GM23248 (cell line): ENCODE measurements around the gene SLC29A1. TPM values are rescaled to one million over a fixed set of nuclear protein-coding genes. Genes with fewer than 3 reads are reported as not detected.

Experiments
- DNase-seq: peaks from one replicate; pipeline ENCODE4 v3.0.0-alpha.2; 2015
- H2AFZ ChIP-seq: fragments of 200-600 bp; sonication (generic); 2 replicates; pipeline ENCODE4 v1.6.1; 2016; ENCODE audit warnings: antibody characterized with exemption
- H3F3A ChIP-seq: fragments of 200-600 bp; sonication (generic); 2 replicates; pipeline ENCODE4 v1.6.1; 2016; ENCODE audit warnings: mild to moderate bottlenecking, antibody characterized with exemption, mixed run types; ENCODE audit not compliant: insufficient read depth
- H3K27ac ChIP-seq: fragments of 200-600 bp; sonication (generic); 2 replicates; pipeline ENCODE4 v1.5.1; 2016; ENCODE audit warnings: mild to moderate bottlenecking
- H3K27me3 ChIP-seq: fragments of 200-600 bp; sonication (generic); replicated peaks from 2 replicates; pipeline ENCODE4 v1.6.1; 2016; ENCODE audit warnings: mild to moderate bottlenecking; ENCODE audit not compliant: insufficient read depth
- H3K36me3 ChIP-seq: fragments of 200-600 bp; sonication (generic); 2 replicates; pipeline ENCODE4 v1.6.1; 2016; ENCODE audit warnings: low read depth, mild to moderate bottlenecking
- H3K4me1 ChIP-seq: fragments of 200-600 bp; sonication (generic); 2 replicates; pipeline ENCODE4 v1.6.1; 2016; ENCODE audit warnings: mild to moderate bottlenecking; ENCODE audit not compliant: insufficient read depth
- H3K4me2 ChIP-seq: fragments of 200-600 bp; sonication (generic); one replicate; pipeline ENCODE4 v1.6.1; 2016; ENCODE audit warnings: mild to moderate bottlenecking; ENCODE audit not compliant: unreplicated experiment
- H3K4me3 ChIP-seq: fragments of 200-600 bp; sonication (generic); 2 replicates; pipeline ENCODE4 v1.5.1; 2016; ENCODE audit warnings: mild to moderate bottlenecking
- H3K79me2 ChIP-seq: fragments of 200-600 bp; sonication (generic); 2 replicates; pipeline ENCODE4 v1.6.1; 2016; ENCODE audit warnings: mild to moderate bottlenecking; ENCODE audit not compliant: insufficient read depth
- H3K9ac ChIP-seq: fragments of 200-600 bp; sonication (generic); 2 replicates; pipeline ENCODE4 v1.6.1; 2016; ENCODE audit warnings: mild to moderate bottlenecking
- H3K9me2 ChIP-seq: fragments of 200-600 bp; sonication (generic); 2 replicates; pipeline ENCODE4 v1.6.1; 2016; ENCODE audit warnings: mixed run types, mild to moderate bottlenecking, moderate library complexity; ENCODE audit not compliant: insufficient read depth
- H3K9me3 ChIP-seq: fragments of 200-600 bp; sonication (generic); one replicate; pipeline ENCODE4 v1.6.1; 2017; ENCODE audit warnings: low read depth
- H4K20me1 ChIP-seq: fragments of 200-600 bp; sonication (generic); 2 replicates; pipeline ENCODE4 v1.6.0; 2016; ENCODE audit not compliant: insufficient read depth
- EZH2 ChIP-seq: fragments of 200-600 bp; sonication (generic); IDR thresholded peaks from 2 replicates; pipeline ENCODE4 v1.6.1; 2018; ENCODE audit warnings: antibody characterized with exemption, mild to moderate bottlenecking; ENCODE audit not compliant: insufficient read depth, poor library complexity, severe bottlenecking
- EZH2phosphoT487 ChIP-seq: fragments of 200-600 bp; sonication (generic); IDR thresholded peaks from 2 replicates; pipeline ENCODE4 v1.6.1; 2018; ENCODE audit warnings: antibody characterized with exemption, moderate library complexity, mild to moderate bottlenecking, low read depth; ENCODE audit not compliant: insufficient read depth
- WGBS, 2 experiments: methylation state at CpG; one replicate each; pipeline ENCODE4 v1.1.6; 2015 to 2017; ENCODE audit warnings: low lambda C conversion rate in 2 of 2, low coverage in 1 of 2; ENCODE audit errors: missing lambda C conversion rate in 2 of 2; 5-methylcytosine and 5-hydroxymethylcytosine counted together
- in situ Hi-C: fragments of 300-500 bp; cut with MboI; formaldehyde crosslinking; loops from 2 replicates; pipeline ENCODE4 v1.15.0; 2020
- polyA plus RNA-seq: library from polyadenylated mRNA; unstranded; fragments of >200 nt; fragmentation: Nextera tagmentation; extraction: Ambion mirVana; gene quantifications from 2 replicates; pipeline ENCODE4 v1.2.1, GENCODE V29; 2016
- total RNA-seq: library from RNA; depleted of rRNA; stranded (reverse); fragments of >200 nt; shearing (Covaris generic); gene quantifications from 2 replicates; pipeline ENCODE4 v1.2.3, GENCODE V29; 2014

Gene SLC29A1
- total and polyA plus RNA-seq, 2 experiments from 2014 or later, result 12.2 to 18.4 TPM

DNA sequence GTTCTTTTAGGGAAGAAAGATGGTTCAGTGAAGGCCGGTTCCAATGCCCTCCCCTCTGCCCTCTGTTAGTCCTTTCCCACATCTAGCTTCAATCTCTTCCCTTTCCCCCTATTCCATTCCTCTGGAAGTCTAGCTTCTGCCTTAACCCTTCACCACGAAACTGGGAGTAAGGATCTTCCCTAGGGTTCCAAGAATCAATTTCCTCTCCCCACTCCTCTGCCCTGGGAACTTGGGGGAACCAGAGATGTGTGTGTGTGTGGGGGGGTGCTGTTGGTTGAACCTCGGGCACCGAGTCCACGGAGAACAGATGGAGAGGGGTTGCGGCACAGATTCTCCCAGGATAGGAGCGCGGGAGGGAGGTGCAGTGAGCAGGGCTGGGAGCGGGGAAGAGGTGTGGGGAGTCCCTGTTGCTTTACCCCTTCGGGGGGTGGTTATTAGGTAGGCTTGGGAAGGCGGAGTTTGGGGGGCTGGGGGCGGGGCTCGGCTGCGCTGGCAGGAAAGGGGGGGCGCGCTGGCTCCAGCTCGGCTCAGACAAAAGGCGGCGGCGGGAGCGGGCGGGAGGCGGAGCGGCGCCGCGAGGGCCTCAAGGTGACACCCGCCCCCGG, 46.6 kb downstream of the SLC29A1 start, which contains the start of gene TMEM151B:
Gene TMEM151B, plus strand, starts transcription at position 530 of the 605 bp plus-strand sequence. CDS start 293 bp downstream, outside the sequence.
- Histone ChIP-seq H3K4me2 (no peak within 1 kb of the TSS), H3K79me2 (no peaks in the 10 kb centered on the region), H3K27me3 (peaks cover 38% of the 10 kb centered on the region), H2AFZ (no peak within 1 kb of the TSS), H3K9me2 (no peaks in the 10 kb centered on the region), H3K36me3 (no peaks in the 10 kb centered on the region), H3K9ac (no peak within 1 kb of the TSS), H3K4me3 (no peak within 1 kb of the TSS), H3K4me1 (no peaks in the 10 kb centered on the region), H4K20me1 (no peaks in the 10 kb centered on the region), H3K9me3 (no peaks in the 10 kb centered on the region), H3F3A (no peaks in the 10 kb centered on the region), H3K27ac (no peak within 1 kb of the TSS)
- in situ Hi-C loops, result loop anchor here (5.0 kb wide), 1 partner anchor 67 kb away; no protein-coding TSS in a partner anchor
- no peak for DNase-seq
- TF ChIP-seq EZH2 (peak; percentile 89), EZH2phosphoT487 (0 out of 2 replicates have a peak, but pooled peaks have one; percentile 43)
- 33 to 50% methylated on average over 11 to 21 of the region's 29 CpGs for WGBS, 2 experiments

DNA sequence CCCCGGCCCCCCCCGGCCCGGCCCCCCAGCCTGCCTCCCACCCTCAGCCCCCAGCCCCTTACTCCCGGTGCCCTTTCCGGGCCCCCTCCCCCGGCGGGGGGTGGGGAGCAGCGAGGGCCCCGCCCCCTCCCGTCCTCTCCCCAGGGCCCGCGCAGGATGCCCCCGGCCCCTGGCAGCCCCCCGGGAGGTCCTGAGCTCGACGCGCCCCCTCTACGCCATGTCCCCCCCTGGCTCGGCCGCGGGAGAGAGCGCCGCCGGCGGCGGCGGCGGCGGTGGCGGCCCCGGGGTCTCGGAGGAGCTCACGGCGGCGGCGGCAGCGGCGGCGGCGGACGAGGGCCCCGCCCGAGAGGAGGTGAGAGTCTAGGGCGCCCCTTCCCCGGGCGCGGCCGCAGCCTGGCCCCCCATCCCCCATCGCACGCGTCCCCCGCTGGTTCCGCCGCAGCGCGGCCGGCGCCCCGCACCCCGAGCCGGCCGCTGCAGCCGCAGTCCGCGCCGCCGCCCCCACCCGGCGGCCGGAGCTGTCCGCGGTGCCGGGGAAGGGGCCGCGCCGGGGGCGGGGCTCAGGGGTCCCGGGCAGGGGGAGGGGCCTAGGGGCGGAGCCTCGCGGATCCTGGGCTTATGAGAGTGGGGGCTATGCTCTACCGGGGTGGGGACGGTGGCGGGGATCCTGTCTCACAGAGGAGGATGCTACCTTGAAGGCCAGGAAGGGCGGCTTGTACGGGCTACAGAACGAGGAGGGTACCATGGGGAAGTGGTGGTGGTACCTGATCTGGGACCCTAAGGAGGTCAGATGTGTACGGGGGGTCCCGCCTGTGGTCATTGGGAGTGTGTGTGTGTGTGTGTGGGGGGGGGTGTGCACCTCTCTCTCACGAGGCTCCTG, 47.4 kb downstream of the SLC29A1 start:
- Histone ChIP-seq H3K27ac (no peak overlapping the region), H3K9me2 (no peaks in the 10 kb centered on the region), H3K9ac (no peak overlapping the region), H4K20me1 (no peaks in the 10 kb centered on the region), H3K9me3 (no peaks in the 10 kb centered on the region), H3K79me2 (no peaks in the 10 kb centered on the region), H3K4me3 (no peak overlapping the region), H3K27me3 (peaks cover 38% of the 10 kb centered on the region), H3K4me1 (no peaks in the 10 kb centered on the region), H3F3A (no peaks in the 10 kb centered on the region), H2AFZ (no peak overlapping the region), H3K36me3 (no peaks in the 10 kb centered on the region), H3K4me2 (no peak overlapping the region)
- in situ Hi-C loops, result loop anchor here (5.0 kb wide), 1 partner anchor 67 kb away; no protein-coding TSS in a partner anchor
- WGBS, 2 experiments, result 0 to 3% methylated on average over 4 to 58 of the region's 90 CpGs
- no peak for DNase-seq
- TF ChIP-seq EZH2phosphoT487 (no peak), EZH2 (no peak)

DNA sequence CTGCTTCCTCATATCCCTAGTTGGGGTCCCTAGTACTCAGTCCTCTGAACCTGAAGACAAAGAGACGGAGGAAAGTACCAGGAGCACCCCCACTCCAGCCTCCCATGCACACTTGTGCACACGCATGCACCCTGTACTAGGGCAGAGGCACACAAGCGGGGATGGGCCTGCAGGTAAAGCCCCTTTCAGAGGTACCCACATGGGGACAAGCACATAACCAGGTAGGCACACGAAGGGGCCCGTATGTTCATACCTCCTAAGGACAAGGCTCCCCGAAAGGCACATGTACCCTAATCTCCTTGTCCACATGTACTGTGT, 48.0 kb downstream of the SLC29A1 start:
- H2AFZ ChIP-seq, result no peak overlapping the region
- peaks cover 40% of the 10 kb centered on the region for H3K27me3 ChIP-seq
- no peak for DNase-seq
- no peaks in the 10 kb centered on the region for H3K9me2 ChIP-seq
- no peaks in the 10 kb centered on the region for H3K4me1 ChIP-seq
- no peaks in the 10 kb centered on the region for H3F3A ChIP-seq
- no peaks in the 10 kb centered on the region for H3K9me3 ChIP-seq
- no peaks in the 10 kb centered on the region for H4K20me1 ChIP-seq
- no peaks in the 10 kb centered on the region for H3K36me3 ChIP-seq
- H3K9ac ChIP-seq, result no peak overlapping the region
- WGBS, 2 experiments, result 82 to 85% methylated on average over 5 to 6 of the region's 6 CpGs
- no peaks in the 10 kb centered on the region for H3K79me2 ChIP-seq
- H3K4me3 ChIP-seq, result no peak overlapping the region
- in situ Hi-C loops, result loop anchor here (5.0 kb wide), 1 partner anchor 66 kb away; no protein-coding TSS in a partner anchor
- no peak overlapping the region for H3K27ac ChIP-seq
- no peak overlapping the region for H3K4me2 ChIP-seq
- no peak for TF ChIP-seq EZH2phosphoT487
- TF ChIP-seq EZH2, result no peak

DNA sequence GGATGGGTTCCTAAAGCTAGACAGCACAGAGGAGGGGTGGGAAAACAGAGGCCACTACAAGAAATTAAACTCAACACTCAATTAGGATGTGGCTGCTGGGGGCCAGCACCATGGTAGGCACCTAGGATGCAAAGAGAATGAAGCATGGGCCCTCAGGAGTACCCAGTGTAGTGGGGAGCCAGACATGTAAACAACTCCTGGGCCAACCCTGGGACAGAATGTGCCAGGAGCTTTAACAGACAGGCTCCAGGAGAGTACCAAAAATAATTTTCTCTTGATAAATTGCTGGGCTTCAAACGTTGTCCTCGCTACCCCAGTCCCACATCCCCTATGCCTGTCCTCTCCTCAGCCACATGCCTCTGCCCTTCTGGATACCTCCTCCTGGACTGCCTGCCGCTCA, 48.5 kb downstream of the SLC29A1 start:
- TF ChIP-seq EZH2phosphoT487, result no peak
- TF ChIP-seq EZH2, result no peak
- Histone ChIP-seq H2AFZ (no peak overlapping the region), H3K27ac (no peak overlapping the region), H3K4me2 (no peak overlapping the region), H3K36me3 (no peaks in the 10 kb centered on the region), H3K4me1 (no peaks in the 10 kb centered on the region), H3K9ac (no peak overlapping the region), H3F3A (no peaks in the 10 kb centered on the region), H3K79me2 (no peaks in the 10 kb centered on the region), H3K9me3 (no peaks in the 10 kb centered on the region), H3K4me3 (no peak overlapping the region), H3K9me2 (no peaks in the 10 kb centered on the region), H4K20me1 (no peaks in the 10 kb centered on the region), H3K27me3 (peaks cover 45% of the 10 kb centered on the region)
- no peak for DNase-seq
- WGBS, 2 experiments, result 62 to 79% methylated on average over 3 of the region's 3 CpGs
- in situ Hi-C loops, result loop anchor here (5.0 kb wide), 1 partner anchor 65 kb away; no protein-coding TSS in a partner anchor
